Measurements from ENCODE around the gene PACS1.

DNA sequence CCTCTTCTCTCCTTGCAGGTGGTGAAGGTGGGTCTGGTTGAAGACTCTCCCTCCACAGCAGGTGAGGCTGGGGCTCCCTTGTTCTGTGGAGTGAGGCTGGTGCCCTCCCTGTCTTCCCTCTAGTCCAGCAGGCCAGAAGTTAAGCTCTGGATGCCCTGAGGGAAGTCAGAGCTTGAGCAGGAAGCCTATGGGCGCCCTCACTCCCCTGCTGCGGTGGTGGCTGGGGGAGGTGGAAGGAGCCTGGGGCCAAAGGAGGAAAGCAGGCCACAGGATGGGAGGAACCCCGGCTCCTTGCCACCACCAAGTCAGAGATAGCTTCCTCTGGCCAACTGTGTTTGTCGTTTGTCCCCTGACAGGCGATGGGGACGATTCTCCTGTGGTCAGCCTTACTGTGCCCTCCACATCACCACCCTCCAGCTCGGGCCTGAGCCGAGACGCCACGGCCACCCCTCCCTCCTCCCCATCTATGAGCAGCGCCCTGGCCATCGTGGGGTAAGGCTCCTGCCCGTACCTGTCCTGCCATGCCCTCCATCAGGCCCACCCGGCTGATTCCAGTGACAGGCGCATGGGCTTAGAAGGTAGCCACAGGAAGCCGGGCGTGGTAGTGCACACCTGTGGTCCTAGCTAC, 168.8 kb downstream of the PACS1 start:
- TF ChIP-seq CTCF (optimal IDR thresholded peaks at IDR 0.05 in 1 of 3, IDR thresholded peaks at IDR 0.05 in 1 of 3, conservative IDR thresholded peaks at IDR 0.05 in 1 of 3; ENCODE audit: extremely low read depth in 1 of 3, insufficient read depth in 2 of 3, low read length in 3 of 3) = no peak
- no peak for TF ChIP-seq EZH2 (IDR thresholded peaks at IDR 0.05; ENCODE audit: low read length)
